Stimulated activated CD4-positive, alpha-beta T cell treated with anti-CD3 and anti-CD28 coated beads, TNF-alpha, amount 100 ng/mL, for 48 hours (primary cell): ENCODE results near the gene RNASEH2B.

Experiments
- DNase-seq, 3 donors: peaks; one replicate each; pipeline ENCODE4 v3.0.0-alpha.2; 2020; ENCODE audit warnings: low read depth in 3 of 3

The RNASEH2B gene, protein sequence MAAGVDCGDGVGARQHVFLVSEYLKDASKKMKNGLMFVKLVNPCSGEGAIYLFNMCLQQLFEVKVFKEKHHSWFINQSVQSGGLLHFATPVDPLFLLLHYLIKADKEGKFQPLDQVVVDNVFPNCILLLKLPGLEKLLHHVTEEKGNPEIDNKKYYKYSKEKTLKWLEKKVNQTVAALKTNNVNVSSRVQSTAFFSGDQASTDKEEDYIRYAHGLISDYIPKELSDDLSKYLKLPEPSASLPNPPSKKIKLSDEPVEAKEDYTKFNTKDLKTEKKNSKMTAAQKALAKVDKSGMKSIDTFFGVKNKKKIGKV

DNA sequence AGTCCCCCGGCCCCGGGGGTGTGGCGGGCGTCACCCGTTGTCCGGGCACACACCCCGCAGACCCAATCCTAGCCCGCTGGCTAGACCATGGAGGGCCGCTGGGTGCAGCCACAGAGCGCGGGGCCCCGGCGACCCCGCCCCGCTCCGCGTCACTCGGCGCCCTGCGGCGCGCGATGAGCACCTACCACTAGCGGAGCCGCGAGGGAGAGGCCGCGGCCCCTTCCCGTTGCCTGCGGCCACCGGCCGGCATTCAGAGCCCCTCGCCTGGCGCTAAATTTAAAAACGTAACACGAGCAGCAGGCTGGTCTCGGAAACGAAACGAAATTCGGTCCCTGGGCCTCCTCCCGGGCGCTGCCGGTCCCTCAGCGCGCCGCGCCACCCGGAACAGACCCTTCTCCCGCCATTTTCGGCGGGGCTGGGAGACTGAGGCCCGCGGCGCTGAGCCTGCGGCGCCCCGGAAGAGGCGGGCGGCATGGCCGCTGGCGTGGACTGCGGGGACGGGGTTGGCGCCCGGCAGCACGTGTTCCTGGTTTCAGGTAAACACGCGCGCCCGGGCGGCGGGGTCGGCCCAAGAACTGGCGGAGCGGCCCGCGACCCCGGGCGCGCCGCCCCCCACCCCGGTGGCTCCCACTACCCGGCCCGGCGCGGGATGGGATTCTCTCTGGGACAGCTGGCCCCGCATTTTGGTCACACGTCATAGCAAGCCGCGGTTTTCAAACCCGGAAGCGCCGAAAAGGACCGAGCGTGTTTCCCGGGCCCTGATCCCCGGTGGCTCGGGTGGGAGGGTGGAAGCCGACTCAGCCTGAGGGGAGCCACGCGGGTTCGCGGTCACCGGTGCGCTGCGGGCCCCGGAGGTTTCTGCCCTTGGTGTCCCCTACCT is at the start of gene RNASEH2B:
Gene RNASEH2B, plus strand, starts transcription at position 187 of the 880 bp plus-strand sequence. Its CDS starts 286 bp downstream, at position 473.
- peak; percentile 32 to 61 (median 48) for DNase-seq

DNA sequence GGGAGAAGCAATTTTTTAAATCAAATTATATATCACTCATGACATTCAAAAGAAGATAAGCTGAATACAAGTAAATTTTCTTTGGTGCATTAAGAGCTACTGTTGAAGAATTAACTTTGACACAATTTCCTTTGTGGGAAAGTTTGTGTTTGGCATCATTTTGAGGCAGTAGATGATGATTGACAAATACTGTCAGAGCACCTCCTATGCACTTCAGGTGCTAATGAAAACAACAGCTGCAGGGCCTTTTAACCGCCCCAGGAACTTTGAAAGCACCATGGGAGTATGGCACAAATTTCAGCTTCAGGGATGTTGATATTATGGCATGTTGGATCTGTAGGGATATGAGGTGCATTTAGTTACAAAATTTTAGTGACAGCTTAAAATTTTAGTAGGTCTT is 45.1 kb upstream of the RNASEH2B start:
- no peak for DNase-seq

DNA sequence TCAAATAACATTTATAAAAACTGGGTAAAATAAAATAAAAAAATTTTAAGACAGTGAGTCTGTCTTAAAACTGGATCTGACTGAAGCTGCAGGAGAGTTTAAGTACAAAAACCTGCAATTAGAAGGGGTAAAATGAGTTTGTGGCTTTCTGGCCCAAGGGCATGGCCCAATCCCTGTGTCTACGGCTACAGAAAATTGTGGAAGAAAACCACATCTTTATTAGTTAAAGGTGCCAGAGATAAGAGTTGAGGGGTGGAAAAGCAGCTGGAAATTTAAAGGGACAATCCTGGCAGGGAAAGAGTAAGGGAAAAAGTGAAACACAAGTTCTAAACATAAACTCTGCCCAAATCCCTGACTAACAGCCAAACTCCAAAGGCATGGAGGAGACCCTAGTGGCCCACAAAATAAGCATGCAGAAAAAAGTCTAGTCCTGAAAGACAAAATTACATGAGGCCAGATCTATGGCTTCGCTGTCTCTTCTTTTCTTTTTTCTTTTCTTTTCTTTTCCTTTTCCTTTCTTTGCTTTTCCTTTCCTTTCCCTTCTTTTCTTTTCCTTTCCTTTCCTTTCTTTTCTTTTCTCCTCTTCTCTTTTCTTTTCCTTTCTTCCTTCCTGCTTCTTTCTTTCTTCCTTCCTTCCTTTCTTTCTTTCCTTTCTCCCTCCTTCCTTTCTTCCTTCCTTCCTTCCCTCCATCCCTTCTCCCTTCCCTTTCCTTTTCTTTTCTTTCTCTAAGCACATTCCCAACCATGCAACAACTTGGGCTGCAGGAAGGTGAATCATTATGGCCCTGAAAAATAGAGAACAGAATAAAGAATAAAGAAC is 42.6 kb upstream of the RNASEH2B start:
- DNase-seq: no peak

DNA sequence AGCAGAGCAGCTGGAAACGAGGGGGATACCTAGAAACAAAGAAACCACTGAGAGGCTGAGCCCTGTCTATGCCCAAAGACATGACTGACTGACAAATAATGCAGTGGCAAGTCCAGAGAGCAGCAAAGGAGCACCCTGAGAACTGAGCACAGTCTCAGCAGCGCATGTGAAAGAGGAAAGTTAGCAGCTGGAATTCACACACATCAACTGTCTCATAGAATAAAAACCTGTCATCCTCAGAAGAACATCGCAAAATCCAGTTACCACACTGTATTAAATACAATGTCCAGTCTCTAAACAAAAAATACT is 42.0 kb upstream of the RNASEH2B start:
- no peak for DNase-seq

DNA sequence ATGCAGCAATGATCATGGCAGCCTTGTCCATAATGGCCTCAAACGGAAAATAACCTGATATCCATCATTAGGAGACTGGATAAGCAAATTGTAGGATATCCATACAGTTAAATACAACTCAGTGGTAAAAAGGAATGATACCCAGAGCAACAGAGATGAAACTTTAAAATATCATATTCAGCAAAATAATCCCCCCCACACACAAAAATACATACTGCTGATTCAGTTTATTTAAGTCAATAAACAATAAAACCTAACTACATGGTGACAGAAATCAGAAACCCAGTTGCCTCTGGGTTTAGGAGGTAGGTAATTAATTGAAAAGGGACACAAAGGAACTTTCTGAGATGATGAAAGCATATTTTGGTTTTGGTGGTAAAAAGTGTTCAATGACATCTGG is 38.2 kb upstream of the RNASEH2B start:
- DNase-seq: no peak

DNA sequence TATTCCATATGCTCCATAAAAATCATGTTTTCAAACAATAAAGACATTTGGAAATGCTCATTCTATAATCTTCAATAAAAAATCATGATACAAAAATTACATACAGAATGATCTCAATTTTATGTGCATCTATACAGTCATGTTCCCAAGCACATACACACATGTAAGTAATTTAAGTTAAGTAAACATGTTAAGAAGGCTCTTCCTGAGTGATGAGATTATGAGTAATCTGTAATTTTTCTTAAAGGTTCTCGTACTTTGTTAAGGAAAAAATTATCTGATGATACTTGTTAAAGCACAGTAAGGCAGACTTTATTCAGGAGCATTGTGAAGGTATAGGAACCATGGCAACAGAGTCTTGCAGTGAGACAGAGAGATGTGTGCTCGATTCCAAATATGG is 36.1 kb upstream of the RNASEH2B start:
- no peak for DNase-seq

DNA sequence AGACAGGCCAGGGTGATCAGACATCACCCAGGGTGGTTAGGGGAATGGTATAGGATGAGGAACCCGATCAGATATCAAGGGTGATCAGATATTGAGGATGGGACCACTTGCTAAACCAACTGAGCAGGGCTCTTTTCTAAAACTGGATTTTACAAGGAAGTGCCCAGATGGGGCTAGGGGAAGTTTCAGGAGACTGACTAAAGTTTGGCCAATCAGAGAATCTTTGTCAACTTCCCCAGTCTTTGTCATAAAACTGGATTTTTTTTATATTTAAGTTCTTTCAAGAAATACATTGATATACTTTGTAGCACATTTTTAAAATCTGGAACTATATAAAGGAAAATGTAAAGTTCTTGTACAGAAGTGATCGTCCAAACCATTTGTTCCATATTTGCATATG is 35.6 kb upstream of the RNASEH2B start:
- no peak for DNase-seq

DNA sequence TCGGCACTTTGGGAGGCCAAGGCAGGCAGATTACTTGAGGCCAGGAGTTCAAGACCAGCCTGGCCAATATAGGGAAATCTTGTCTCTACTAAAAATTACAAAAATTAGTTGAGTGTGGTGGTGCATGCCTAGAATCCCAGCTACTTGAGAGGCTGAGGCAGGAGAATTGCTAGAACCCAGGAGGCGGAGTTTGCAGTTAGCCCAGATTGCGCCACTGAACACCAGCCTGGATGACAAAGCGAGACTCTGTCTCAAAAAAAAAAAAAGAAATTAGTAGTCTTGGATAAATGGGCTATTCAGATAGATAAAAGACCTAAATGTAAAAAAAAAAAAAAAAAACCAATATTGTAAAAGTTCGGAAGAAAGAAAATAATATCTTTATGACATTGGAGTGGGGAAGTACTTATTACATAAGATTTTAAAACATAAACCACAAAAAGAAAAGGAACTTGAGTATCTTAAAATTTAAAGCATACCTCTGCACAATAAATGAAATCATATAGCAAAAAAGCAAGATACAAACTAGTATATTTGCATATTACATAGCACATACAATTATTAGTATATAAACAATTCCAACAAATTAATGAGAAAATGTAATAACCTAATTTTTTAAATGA is 26.7 kb upstream of the RNASEH2B start:
- DNase-seq: no peak

DNA sequence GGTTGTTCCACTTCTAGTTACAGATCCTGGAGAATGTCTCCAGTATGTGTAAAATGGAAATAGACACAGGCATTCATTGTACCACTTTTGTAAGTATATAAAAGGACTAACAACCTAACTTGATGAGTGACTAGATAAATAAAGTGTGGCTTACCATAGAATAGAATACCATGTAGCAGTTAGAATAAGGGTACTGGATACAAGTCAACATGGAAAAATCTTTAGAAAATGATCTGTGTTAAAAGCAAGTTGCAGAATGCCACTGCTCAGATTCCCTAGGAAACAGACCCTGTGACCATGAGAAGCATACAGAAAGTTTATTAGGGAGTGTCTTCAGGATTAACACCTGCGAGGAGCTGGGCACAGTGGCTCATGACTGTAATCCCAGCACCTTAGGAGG is 25.9 kb upstream of the RNASEH2B start:
- no peak for DNase-seq

DNA sequence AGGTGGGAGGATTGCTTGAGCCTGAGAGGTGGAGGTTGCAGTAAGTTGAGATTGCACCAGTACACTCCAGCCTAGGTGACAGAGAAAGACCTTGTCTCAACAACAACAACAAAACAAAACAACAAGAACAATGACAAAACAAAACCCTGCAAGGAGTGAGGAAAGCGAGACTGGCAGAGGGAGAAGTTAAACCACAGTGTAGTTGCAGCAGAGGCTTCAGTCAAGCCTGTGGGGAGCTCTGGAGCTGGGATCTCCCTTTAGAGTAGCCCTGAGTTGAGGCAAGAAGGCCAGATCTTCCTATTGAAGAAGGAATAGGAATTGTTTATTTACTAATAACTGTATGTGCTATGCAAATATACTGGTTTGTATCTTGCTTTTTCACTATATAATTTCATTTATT is 25.3 kb upstream of the RNASEH2B start:
- no peak for DNase-seq

DNA sequence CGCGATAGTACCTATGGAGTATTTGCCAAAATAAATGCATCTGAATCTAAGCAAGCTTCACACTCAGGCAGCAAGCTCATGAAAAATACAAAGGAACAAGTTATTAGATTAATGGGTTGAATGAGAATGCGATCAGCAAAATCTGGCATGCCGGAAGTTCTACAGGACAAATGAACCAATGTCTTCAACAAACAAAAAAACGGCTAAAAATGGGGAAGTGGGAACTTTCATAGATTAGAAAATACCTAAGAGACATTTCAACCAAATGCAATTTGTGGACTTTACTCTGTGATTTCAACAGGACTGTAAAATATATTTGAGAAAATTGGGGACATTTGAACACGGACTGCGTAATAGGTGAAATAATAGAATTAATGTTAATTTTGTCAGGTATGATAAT is 22.4 kb upstream of the RNASEH2B start:
- no peak for DNase-seq

DNA sequence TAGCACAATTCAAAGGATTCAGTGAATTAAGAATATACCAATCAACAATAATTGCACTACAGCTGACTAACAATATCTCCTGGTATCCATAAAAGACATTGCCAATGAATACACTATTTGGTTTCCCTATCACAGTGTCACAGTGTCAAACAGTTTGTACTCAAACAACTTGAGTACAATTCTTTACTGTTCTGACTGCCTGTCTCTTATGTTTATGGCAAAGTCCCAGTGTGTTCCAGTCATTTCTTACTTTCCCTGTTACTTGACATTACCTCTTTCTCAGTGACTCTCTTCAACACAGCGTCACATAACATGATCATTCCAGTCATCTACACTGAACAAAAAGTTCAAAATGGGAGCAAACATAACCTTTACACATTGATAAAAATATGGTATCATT is 21.2 kb upstream of the RNASEH2B start:
- DNase-seq: no peak

DNA sequence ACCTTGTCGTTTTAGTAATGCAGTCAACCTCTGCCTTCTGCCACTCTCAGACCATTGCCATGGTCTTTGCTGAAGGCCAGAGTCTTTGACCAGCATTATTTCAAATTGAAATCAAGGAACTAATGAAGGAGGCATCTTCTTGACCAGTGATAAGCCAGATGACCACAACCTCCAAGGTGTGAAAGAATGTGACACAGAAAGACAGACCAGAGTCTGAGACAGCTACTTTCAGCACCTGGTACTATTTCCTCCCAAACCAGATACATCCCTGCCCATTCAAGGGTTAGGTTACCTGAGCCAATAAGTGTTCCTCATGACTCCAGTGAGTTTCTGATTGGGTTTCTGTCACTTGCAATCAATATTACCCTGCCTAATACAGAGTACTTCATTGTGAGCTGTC is 20.3 kb upstream of the RNASEH2B start:
- no peak for DNase-seq

DNA sequence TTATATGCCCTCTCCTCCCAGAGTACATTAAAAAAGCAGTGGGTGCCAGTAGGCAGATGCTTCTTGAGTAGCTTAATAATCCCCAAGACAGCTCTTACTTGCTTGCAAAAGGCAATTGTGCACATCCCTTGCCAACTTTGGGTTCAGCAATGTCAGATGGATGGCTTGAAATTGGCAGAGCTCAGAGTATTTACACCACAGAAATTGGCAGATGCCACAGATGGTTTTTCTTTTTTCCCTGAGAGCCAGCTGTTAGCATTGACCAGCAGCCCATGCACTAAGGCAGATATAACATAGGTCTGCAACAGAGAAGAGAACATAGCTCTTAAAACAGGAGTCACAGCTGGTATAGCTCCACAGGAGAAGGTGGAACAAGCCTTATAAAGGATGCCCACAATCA is 18.4 kb upstream of the RNASEH2B start:
- DNase-seq: no peak

DNA sequence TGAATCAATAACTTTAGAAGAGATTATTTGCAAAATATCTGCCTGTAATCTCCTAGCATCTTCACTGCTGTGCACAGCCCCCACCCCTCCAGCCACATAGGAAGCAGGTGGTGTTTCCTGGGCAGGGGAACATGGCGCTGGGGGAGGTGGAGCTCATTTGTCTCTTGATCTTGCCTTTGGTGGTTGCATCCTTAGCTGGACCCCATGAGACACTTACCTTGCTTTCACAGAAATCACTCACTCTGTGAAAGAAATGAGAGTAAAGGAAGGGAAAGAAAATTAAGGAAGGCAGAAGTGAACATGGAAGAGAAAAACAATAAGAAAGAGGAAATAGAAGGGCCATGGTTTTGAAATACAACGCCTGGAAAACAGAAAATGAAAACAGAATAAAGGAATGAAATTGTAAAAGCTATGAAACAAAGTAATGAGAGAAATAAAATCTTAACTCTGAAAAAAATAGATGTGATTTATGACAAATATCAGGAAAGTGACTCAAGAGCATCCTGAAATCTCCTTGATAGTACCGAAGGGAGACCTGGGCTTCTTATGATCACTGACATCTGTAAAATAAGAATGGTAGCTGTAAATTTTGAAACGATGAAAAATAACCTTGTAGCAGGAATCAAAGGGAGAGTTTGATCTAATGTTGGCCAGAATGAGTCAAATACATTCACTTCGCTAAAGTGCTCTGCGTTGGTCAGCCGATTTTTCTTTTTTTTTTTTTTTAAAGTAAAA is 17.2 kb upstream of the RNASEH2B start:
- no peak for DNase-seq

DNA sequence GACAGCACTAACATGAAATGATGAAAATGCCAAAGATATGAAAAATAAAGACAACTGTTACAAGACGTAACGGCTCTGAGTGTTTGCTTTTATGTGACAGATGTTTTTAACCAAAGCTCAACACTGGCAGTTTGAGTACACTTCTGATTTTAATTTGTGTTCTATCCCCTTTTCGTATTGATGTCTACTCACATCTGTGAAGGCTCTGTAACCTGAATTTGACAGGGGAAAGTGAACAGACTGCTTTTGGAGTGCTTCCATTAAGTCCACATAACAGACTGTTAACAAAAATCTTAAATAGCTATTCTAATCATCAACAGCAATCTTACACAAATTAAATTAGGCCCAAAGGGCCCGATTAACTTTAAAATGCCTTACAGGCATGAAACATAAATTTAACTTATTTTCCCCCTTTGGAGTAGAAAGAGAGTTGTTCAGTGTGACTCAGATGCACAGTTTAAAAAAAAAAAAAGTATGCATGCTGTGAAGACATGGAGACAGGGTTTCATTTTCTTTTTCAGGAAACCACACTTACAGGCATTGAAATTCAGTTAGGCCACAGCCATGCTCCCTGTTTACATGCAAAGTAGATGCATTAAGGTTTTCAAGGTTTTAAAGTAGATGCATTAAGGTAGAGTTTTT is 16.3 kb upstream of the RNASEH2B start:
- DNase-seq: no peak

DNA sequence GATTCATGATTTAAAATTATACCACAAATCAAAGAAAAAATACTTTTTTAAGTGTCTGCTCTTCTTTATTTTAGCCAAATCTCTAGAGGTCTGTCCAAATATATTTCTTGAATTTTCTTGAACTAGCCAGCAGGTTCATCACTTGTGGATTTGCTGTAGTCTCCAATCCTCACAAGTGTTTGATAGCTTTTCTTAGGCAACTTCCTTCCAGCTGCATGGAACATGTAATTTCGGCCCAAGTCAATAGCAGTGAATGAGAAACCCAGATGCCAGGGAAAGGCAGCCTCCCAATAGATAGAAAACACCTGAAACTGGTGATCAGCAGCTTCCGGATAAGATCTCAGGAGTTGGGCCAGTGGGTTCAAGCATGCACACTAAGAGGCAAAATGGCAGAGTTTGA is 15.6 kb upstream of the RNASEH2B start:
- no peak for DNase-seq

DNA sequence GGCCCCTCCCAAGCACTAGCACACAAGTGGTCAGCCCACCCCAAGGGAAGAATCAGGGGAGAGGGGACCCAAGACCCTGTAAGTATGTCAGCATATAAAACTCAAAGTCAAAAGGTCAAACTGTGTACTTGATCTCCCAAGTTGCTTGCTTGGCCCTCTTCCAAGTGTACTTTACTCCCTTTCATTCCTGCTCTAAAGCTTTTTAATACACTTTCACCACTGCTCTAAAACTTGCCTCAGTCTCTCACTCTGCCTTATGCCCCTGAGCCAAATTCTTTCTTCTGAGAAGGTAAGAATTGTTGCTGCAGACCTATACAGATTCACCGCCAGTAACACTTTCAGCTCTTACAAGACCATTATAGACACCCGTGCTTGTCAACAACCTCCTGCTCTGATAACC is 15.1 kb upstream of the RNASEH2B start:
- DNase-seq: no peak

DNA sequence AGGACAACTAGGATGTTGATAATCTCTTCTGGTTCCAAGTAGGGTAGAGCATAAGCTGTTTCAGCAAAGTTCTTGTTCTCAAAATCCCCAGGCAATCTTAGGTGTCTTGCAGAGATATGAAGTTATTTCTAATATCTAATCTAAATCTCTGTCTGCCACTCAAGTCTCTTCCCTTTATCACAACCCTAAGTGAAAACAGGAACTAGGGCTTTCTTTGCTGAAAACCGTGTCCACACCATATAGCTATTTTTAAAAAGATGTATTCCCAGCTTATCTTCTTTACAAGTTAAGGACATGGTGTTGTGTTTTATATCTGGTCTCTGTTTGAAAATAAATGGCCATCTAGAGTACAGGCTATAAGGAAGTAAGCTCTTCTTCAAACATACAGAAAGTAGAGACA is 11.3 kb upstream of the RNASEH2B start:
- DNase-seq: no peak

DNA sequence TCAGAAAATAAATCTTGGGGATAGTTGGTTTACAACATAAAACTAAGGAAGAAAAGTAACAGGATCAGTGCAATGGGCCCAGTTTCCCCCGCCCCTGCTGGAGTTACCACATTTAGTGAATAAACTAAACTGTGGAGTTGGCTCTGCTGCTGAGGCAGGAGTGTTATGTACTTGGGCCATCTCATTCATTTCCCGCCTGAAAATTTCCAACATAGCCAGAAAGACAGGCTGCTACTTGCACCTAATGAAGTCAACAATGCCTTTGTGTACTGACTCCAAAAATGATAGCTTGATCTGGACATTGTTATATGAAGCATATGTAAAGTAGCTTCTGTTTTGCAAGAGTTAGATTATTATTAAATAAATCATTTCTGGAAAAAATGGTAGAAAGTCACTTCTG is 7.9 kb upstream of the RNASEH2B start:
- DNase-seq: no peak

DNA sequence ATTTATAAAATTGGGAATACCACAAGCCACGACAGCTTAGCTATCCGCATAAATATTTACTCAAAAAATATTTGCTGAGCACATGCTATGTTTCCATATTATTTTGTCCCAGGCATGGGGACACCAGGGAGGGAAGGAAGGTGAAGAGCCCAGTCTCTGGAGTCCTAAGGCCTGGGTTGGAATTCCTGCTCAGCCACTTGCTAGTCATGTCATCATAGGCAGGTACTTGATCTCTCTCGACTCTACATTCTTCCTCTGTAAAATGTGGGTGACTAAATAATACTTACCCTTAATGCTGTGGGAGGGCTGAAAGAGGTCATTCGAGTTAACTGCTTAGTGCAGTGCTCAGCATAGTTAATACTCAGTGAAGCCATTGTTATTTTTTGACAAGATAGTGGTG is 4.3 kb upstream of the RNASEH2B start:
- no peak for DNase-seq
